Sciatic nerve (tissue), 2 donors: ENCODE measurements around the gene GRM3. TPM values are rescaled to one million over a fixed set of nuclear protein-coding genes. Genes with fewer than 3 reads are reported as not detected.

Experiments
- ATAC-seq: fragments of 200-7000 bp; cut with Tn5 transposase; one replicate; pipeline ENCODE4 v1.9.1; 2020; ENCODE audit warnings: mild to moderate bottlenecking, moderate library complexity
- DNase-seq: peaks from one replicate; pipeline ENCODE4 v3.0.0-alpha.2; 2020; ENCODE audit warnings: low spot score
- intact Hi-C: fragments of 100-400 bp; cut with DNase I; formaldehyde crosslinking; loops from one replicate; pipeline ENCODE4 v1.14.2; 2022
- total RNA-seq: library from RNA; stranded (reverse); fragmentation: NEBNext Ultra II Directional; extraction: Animal tissue kit (Norgen Biotek cat#: 25700); gene quantifications from one replicate; pipeline ENCODE4 v1.2.1, GENCODE V29; 2021
- donor health status: DM: no; HTN: no; CAD: no.
- donor health status: DM: no; HTN: no; CAD: no.

Gene GRM3
- total RNA-seq, 1 donor from 2014 or later = not detected

DNA sequence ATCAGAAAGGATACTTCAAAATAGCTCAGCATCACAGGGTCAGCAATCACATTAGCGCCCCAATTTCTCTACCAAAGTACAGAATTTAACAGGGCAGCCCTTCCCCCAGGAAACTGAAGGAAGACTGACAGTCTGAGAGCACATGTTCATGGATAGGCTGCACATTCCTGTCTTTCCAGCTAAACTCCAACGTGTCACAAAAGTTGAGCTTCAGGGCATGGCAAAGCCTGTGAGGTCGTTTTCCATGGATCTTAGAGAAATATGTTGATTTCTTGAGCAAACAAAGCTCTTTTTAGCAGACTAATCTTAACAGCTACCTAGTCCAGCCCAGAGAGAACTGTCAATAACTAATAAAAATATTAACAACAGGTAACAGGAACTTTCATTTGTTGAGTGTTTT lies 207.9 kb downstream of the GRM3 start:
- ATAC-seq (no peak), DNase-seq (no peak)
- intact Hi-C loops = no loop called here

GRCh38 chr7:86863452-86863851 lies 219.7 kb downstream of the GRM3 start:
- intact Hi-C loops = no loop called here
- no peak for DNase-seq
- no peak for ATAC-seq

GRCh38 chr7:86867163-86867762 lies 223.6 kb downstream of the GRM3 start:
- ATAC-seq (no peak), DNase-seq (no peak)
- intact Hi-C loops = no loop called here

- no peak for ATAC-seq
- intact Hi-C loops = no loop called here
- no peak for DNase-seq
Measured at GRCh38 chr7:86876146-86876545, 232.4 kb downstream of the GRM3 start.

GRCh38 chr7:86884152-86884551 lies 240.4 kb downstream of the GRM3 start:
- ATAC-seq (no peak), DNase-seq (no peak)
- intact Hi-C loops = no loop called here

GRCh38 chr7:86889501-86889900 lies 245.8 kb downstream of the GRM3 start:
- intact Hi-C loops = no loop called here
- ATAC-seq (no peak), DNase-seq (no peak)

- no peak for ATAC-seq
- intact Hi-C loops = no loop called here
- DNase-seq = no peak
Measured at GRCh38 chr7:86898171-86898570, 254.5 kb downstream of the GRM3 start.

GRCh38 chr7:86900886-86901285 lies 257.2 kb downstream of the GRM3 start:
- DNase-seq (no peak), ATAC-seq (no peak)
- intact Hi-C loops = no loop called here

DNA sequence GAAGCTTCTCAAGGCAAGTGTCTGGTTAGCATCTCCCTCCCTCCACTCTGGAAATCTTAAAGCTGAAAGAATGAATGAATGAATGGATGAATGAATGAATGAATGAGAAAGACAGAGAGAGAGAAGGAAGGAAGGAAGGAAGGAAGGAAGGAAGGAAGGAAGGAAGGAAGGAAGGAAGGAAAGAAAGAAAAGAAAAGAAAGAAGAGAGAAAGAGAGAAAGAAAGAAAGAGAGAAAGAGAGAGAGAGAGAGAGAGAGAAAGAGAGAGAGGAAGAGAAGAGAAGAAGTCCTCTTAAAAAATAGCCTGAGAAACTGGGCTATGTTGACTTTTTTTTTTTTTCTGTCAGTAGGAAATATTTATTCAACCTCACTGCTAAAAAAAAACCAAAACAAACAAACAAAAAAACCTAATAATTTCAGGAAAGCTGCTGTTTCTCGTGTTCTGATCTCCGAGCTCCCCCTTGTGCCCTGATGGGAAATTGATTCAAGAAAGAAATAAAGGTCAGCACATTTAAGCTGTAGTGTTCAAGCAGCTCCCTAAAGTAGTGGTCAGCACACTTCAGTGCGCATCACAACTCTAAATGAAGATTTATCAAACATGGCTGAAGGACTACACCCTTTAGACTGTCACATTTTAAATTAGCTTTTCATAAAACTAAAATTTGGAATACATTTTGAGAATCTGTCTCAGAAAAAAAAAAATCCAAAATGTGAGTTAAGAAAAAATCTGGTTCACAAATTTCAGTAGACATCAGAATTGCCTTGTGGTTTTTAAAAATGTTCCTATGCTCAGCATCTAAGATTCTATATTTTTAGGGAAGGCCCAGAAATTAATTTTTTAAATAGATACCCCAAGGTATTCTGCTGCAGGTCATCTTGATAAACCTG lies 261.5 kb downstream of the GRM3 start:
- ATAC-seq (no peak), DNase-seq (no peak)
- intact Hi-C loops = no loop called here

GRCh38 chr7:86908948-86909347 lies 265.2 kb downstream of the GRM3 start:
- no peak for ATAC-seq
- intact Hi-C loops = no loop called here
- no peak for DNase-seq

DNA sequence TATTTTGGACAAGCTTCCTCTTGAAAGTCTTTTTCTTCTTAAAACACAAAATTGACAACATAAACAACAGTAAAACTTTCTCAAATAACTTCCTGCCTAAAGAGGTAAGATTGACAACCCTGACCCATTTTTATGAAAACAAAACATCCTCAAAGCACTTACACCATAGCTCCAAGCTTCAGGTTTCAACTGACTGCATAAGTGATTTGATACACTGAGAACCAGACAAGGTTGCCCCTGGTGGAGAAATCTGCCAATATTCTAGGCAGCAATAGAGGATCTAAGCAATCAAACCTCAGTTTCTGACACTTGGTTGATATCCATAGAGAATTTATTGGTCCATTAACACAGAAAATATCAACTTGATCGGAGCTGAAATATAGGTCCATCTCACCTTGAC lies 267.9 kb downstream of the GRM3 start:
- ATAC-seq = no peak
- intact Hi-C loops = no loop called here

GRCh38 chr7:86913709-86914108 lies 270.0 kb downstream of the GRM3 start:
- ATAC-seq (peak; percentile 73), DNase-seq (no peak)
- intact Hi-C loops = no loop called here

More for the DNA sequence above, 267.9 kb downstream of the GRM3 start:
- DNase-seq = no peak
